ENCODE results near the gene CBARP. TPM values are rescaled to one million over a fixed set of nuclear protein-coding genes. Genes with fewer than 3 reads are reported as not detected.
A peak's percentile ranks its signal among the peaks of the same experiment; 100 is the strongest.

CBARP gene
- total RNA-seq, 1 donor from 2014 or later, result 1.2 TPM

DNA sequence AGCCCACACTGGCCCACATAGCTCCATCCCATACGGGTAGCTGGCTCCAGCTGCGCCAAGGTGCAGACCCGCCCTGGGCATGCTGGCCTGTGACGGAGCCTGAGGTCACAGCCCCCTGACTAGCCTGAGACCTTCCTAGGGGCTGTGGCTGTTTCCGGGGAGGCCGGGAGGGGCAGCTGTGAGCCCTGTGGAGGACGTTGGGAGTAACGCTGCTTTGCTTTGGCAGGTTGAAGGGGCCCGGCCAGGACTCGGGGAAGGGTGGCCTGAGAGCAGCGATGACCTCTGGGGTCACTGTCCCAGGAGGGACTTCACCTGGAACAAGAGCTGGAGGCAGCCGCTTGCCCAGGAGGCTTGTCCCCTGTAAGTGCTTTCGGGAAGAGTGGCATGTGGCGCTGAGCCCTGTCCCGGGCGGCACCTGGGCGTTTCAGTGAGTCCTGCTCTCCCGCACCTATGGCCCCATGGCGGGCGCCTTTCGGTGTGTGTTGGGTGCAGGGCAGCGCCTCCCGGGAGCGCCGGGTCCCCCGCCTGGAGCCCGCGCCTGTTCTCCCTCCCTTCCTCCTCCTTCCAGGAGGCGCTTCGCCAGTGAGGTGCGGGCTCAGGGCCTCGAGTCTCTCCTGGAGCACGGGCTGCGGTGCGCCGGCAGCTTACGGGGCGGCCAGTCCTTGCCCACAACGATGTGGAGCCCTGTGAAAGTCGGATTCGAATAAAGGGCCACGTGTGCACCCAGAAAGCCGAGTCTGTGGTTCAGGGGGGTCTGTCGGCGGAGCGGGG, 36.5 kb upstream of the CBARP start:
- Histone ChIP-seq H2AFZ (replicated peaks) (no peak overlapping the region), H3K9me3 (ENCODE audit: low read depth) (no peaks in the 10 kb centered on the region), H4K20me1 (ENCODE audit: low read depth) (peaks cover 66% of the 10 kb centered on the region), H3K27ac (peak overlapping the region; percentile 98), H3K79me2 (ENCODE audit: low read depth) (peaks cover 60% of the 10 kb centered on the region), H3K27me3 (no peaks in the 10 kb centered on the region), H3K4me2 (peak overlapping the region; percentile 85), H3K9ac (no peak overlapping the region), H3K4me1 (peaks cover 41% of the 10 kb centered on the region), H3K4me3 (no peak overlapping the region), H3K36me3 (peaks cover 5% of the 10 kb centered on the region), H3F3A (ENCODE audit: low read depth) (peaks cover 78% of the 10 kb centered on the region)
- Mint-ChIP-seq H3K4me3 (peak overlapping the region; percentile 80), H3K27ac (peak overlapping the region; percentile 91), H3K4me1 (peaks cover 46% of the 10 kb centered on the region), H3K36me3 (peaks cover 30% of the 10 kb centered on the region), H3K9me3 (no peaks in the 10 kb centered on the region), H3K27me3 (ENCODE audit: insufficient read depth, low read depth) (peaks cover 23% of the 10 kb centered on the region)
- TF ChIP-seq EZH2phosphoT487 (IDR thresholded peaks at IDR 0.05), result no peak
- TF ChIP-seq CTCF (IDR thresholded peaks at IDR 0.05), result no peak
- DNase-seq (ENCODE audit: low spot score), result no peak

DNA sequence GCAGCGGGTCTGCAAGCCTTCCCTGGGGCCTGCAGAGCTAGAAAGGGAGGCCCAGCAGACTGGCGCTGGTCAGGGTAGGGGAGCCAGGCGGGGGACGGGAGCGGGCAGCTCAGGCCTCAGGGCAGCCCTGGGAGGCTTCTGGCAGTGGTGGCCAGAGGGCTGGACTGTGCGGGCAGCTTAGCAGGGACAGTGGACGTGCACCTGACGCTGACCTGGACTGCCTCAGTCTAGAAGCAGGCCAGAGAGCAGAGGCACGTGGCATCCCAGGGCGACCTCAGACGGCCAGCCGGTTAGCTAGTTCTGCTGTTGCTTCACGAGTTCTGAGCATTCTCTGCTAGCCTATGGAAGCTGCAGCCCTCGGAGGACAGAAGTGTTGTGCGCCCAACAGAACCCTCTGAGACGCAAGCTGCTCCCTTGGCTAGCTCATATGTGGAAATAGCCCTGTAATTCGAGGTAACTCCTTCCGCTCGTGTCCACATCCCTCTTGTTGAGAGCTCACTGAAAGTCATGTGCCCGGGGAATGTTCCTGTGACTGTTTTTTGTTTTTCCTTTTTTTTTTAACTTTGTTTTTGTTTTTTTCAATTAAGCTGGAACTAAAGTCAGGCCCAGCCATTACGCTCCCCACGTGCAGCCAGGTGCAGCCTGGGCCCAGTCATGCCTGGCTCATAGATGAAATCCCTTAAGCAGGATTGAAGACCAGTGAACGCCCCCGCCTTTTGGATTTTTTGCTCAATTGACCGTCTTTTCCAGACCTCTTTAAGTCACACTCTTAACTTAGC, 35.6 kb upstream of the CBARP start:
- Histone ChIP-seq H3K27me3 (no peaks in the 10 kb centered on the region), H3F3A (ENCODE audit: low read depth) (peaks cover 80% of the 10 kb centered on the region), H3K36me3 (peaks cover 5% of the 10 kb centered on the region), H3K27ac (peak overlapping the region; percentile 98), H3K9ac (no peak overlapping the region), H2AFZ (replicated peaks) (no peak overlapping the region), H3K4me1 (peaks cover 45% of the 10 kb centered on the region), H3K4me2 (peak overlapping the region; percentile 20), H3K9me3 (ENCODE audit: low read depth) (no peaks in the 10 kb centered on the region), H3K79me2 (ENCODE audit: low read depth) (peaks cover 60% of the 10 kb centered on the region), H3K4me3 (no peak overlapping the region), H4K20me1 (ENCODE audit: low read depth) (peaks cover 67% of the 10 kb centered on the region)
- Mint-ChIP-seq H3K36me3 (peaks cover 30% of the 10 kb centered on the region), H3K4me1 (peaks cover 50% of the 10 kb centered on the region), H3K9me3 (no peaks in the 10 kb centered on the region), H3K27me3 (ENCODE audit: insufficient read depth, low read depth) (peaks cover 26% of the 10 kb centered on the region), H3K27ac (no peak overlapping the region), H3K4me3 (peak overlapping the region; percentile 71)
- no peak for TF ChIP-seq EZH2phosphoT487 (IDR thresholded peaks at IDR 0.05)
- no peak for TF ChIP-seq EZH2 (IDR thresholded peaks at IDR 0.05)
- no peak for TF ChIP-seq CTCF (IDR thresholded peaks at IDR 0.05)
- no peak for DNase-seq (ENCODE audit: low spot score)

- Histone ChIP-seq H3K27me3 (peaks cover 7% of the 10 kb centered on the region), H3F3A (ENCODE audit: low read depth) (peaks cover 87% of the 10 kb centered on the region), H3K9ac (peak overlapping the region; percentile 8), H3K79me2 (ENCODE audit: low read depth) (peaks cover 60% of the 10 kb centered on the region), H3K36me3 (peaks cover 5% of the 10 kb centered on the region), H3K4me1 (peaks cover 53% of the 10 kb centered on the region), H3K4me3 (no peak overlapping the region), H3K27ac (peak overlapping the region; percentile 98), H4K20me1 (ENCODE audit: low read depth) (peaks cover 68% of the 10 kb centered on the region), H2AFZ (replicated peaks) (no peak overlapping the region), H3K4me2 (no peak overlapping the region), H3K9me3 (ENCODE audit: low read depth) (no peaks in the 10 kb centered on the region)
- Mint-ChIP-seq H3K4me3 (peak overlapping the region; percentile 65), H3K36me3 (peaks cover 30% of the 10 kb centered on the region), H3K27me3 (ENCODE audit: insufficient read depth, low read depth) (peaks cover 27% of the 10 kb centered on the region), H3K4me1 (peaks cover 58% of the 10 kb centered on the region), H3K9me3 (no peaks in the 10 kb centered on the region), H3K27ac (no peak overlapping the region)
- no peak for DNase-seq (ENCODE audit: low spot score)
- no peak for TF ChIP-seq CTCF (IDR thresholded peaks at IDR 0.05)
- no peak for TF ChIP-seq EZH2phosphoT487 (IDR thresholded peaks at IDR 0.05)
- TF ChIP-seq EZH2 (IDR thresholded peaks at IDR 0.05), result no peak
Measured at GRCh38 chr19:1272423-1273262, 34.8 kb upstream of the CBARP start.
